ENCODE results near the gene CALML5. TPM values are rescaled to one million over a fixed set of nuclear protein-coding genes. Genes with fewer than 3 reads are reported as not detected.
"Not testable (repeated sequence)": the region's sequence is repeated elsewhere in the genome, so short reads cannot be mapped to it uniquely, and the experiment has no call there.

Gene CALML5
- total RNA-seq, 1 donor from 2014 or later = not detected

- no peaks in the 10 kb centered on the region for H3K4me1 ChIP-seq
- H3K36me3 ChIP-seq = no peaks in the 10 kb centered on the region
- TF ChIP-seq CTCF (IDR thresholded peaks at IDR 0.05; ENCODE audit: borderline replicate concordance) = no peak
- no peak overlapping the region for H3K4me3 ChIP-seq
- H3K27ac ChIP-seq (replicated peaks) = no peak overlapping the region
- intact Hi-C loops (cut with micrococcal nuclease) = no loop called here
- H3K9me3 ChIP-seq (replicated peaks) = no peaks in the 10 kb centered on the region
- no peaks in the 10 kb centered on the region for H3K27me3 ChIP-seq (ENCODE audit: low read depth)
- no peak for DNase-seq
Observed at GRCh38 chr10:5476918-5477525, 22.3 kb downstream of the CALML5 start.

GRCh38 chr10:5475974-5476807 lies 23.2 kb downstream of the CALML5 start:
- not testable (repeated sequence) for DNase-seq; H3K27me3 ChIP-seq (ENCODE audit: low read depth)

GRCh38 chr10:5475088-5475487 lies 24.3 kb downstream of the CALML5 start:
- DNase-seq; H3K4me3 ChIP-seq; H3K36me3 ChIP-seq; H3K4me1 ChIP-seq; intact Hi-C loops (cut with micrococcal nuclease); H3K9me3 ChIP-seq (replicated peaks); H3K27me3 ChIP-seq (ENCODE audit: low read depth); H3K27ac ChIP-seq (replicated peaks): not testable (repeated sequence)

More at GRCh38 chr10:5475974-5476807, 23.2 kb downstream of the CALML5 start:
- H3K9me3 ChIP-seq (replicated peaks); intact Hi-C loops (cut with micrococcal nuclease); H3K27ac ChIP-seq (replicated peaks); H3K4me1 ChIP-seq; H3K36me3 ChIP-seq; H3K4me3 ChIP-seq: not testable (repeated sequence)

- H3K4me3 ChIP-seq; H3K27ac ChIP-seq (replicated peaks); H3K36me3 ChIP-seq; intact Hi-C loops (cut with micrococcal nuclease); DNase-seq; H3K4me1 ChIP-seq; H3K27me3 ChIP-seq (ENCODE audit: low read depth); H3K9me3 ChIP-seq (replicated peaks): not testable (repeated sequence)
Observed at GRCh38 chr10:5474642-5475041, 24.7 kb downstream of the CALML5 start.

- TF ChIP-seq CTCF (IDR thresholded peaks at IDR 0.05; ENCODE audit: borderline replicate concordance) = no peak
- H3K36me3 ChIP-seq = no peaks in the 10 kb centered on the region
- intact Hi-C loops (cut with micrococcal nuclease) = no loop called here
- no peak overlapping the region for H3K4me3 ChIP-seq
- no peak overlapping the region for H3K27ac ChIP-seq (replicated peaks)
- H3K4me1 ChIP-seq = no peaks in the 10 kb centered on the region
- H3K9me3 ChIP-seq (replicated peaks) = peaks cover 11% of the 10 kb centered on the region
- H3K27me3 ChIP-seq (ENCODE audit: low read depth) = no peaks in the 10 kb centered on the region
- DNase-seq = no peak
Observed at GRCh38 chr10:5470062-5470751, 29.2 kb downstream of the CALML5 start.

GRCh38 chr10:5469353-5470061 lies 29.9 kb downstream of the CALML5 start:
- DNase-seq = no peak
- Histone ChIP-seq H3K27ac (replicated peaks) (no peak overlapping the region), H3K4me1 (no peaks in the 10 kb centered on the region), H3K27me3 (ENCODE audit: low read depth) (no peaks in the 10 kb centered on the region), H3K36me3 (no peaks in the 10 kb centered on the region), H3K4me3 (no peak overlapping the region), H3K9me3 (replicated peaks) (peaks cover 11% of the 10 kb centered on the region)
- TF ChIP-seq CTCF (IDR thresholded peaks at IDR 0.05; ENCODE audit: borderline replicate concordance) = no peak
- intact Hi-C loops (cut with micrococcal nuclease) = no loop called here

All from left ventricle myocardium inferior (tissue), 1 donor.